ENCODE results near the gene GRAMD2B. TPM values are rescaled to one million over a fixed set of nuclear protein-coding genes. Genes with fewer than 3 reads are reported as not detected.

The GRAMD2B gene
- total and polyA plus RNA-seq, 2 of the 8 experiments (the other 6 are each of a cell fraction or from before 2014, with no cell fraction given) = 6.4 to 9.4 TPM

DNA sequence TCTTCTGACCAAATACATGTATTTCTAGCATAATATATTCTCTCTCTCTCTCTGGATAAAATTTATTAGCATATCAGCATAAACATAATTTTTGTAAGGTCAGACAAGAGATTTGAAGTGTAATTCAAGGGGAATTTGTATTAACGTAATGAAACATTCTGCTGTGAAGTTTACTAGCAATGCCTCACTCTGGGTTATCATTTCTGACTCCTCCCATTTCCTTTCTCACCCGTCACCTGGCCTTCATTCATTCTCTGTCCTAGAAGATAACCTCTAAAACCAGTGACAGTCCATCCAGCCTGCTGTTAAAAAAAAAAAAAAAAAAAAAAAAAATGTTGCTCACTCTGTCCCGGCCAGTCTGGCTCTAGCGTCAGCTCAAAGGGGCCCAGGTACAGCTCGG is 27.1 kb downstream of the GRAMD2B start (continued):
- TF ChIP-seq RAD21 (IDR thresholded peaks at IDR 0.05 in 1 of 2, conservative IDR thresholded peaks at IDR 0.05 in 1 of 2; ENCODE audit: low read depth in 2 of 2, low read length in 2 of 2) = no peak
- no peak for TF ChIP-seq SIN3A (conservative IDR thresholded peaks at IDR 0.05 in 1 of 2, IDR thresholded peaks at IDR 0.05 in 1 of 2; ENCODE audit: low read depth in 1 of 2, low read length in 2 of 2)

All from H1 (cell line).